HK-2 (cell line): Measurements from ENCODE around the gene WDR27.
"Not testable (repeated sequence)": the region's sequence is repeated elsewhere in the genome, so short reads cannot be mapped to it uniquely, and the experiment has no call there.

ENCODE experiments used
- DNase-seq: peaks from one replicate; pipeline ENCODE4 v3.0.0-alpha.2; 2018; ENCODE audit not compliant: unreplicated experiment

WDR27 gene

GRCh38 chr6:169640351-169640852 lies 61.4 kb downstream of the WDR27 start:
- no peak for DNase-seq

- no peak for DNase-seq
Observed at GRCh38 chr6:169639653-169640278, 62.1 kb downstream of the WDR27 start.

- no peak for DNase-seq
Observed at GRCh38 chr6:169638915-169639314, 62.9 kb downstream of the WDR27 start.

GRCh38 chr6:169638388-169638787 lies 63.4 kb downstream of the WDR27 start:
- no peak for DNase-seq

- no peak for DNase-seq
Observed at GRCh38 chr6:169635345-169635744, 66.5 kb downstream of the WDR27 start.

GRCh38 chr6:169632841-169633240 lies 69.0 kb downstream of the WDR27 start:
- no peak for DNase-seq

GRCh38 chr6:169629256-169629655 lies 72.6 kb downstream of the WDR27 start:
- DNase-seq = no peak

- DNase-seq = no peak
Observed at GRCh38 chr6:169627736-169628607, 73.9 kb downstream of the WDR27 start.

GRCh38 chr6:169626649-169627048 lies 75.2 kb downstream of the WDR27 start:
- DNase-seq = no peak

- DNase-seq = no peak
Observed at GRCh38 chr6:169626169-169626568, 75.7 kb downstream of the WDR27 start.

GRCh38 chr6:169625376-169625775 lies 76.5 kb downstream of the WDR27 start:
- no peak for DNase-seq

- no peak for DNase-seq
Observed at GRCh38 chr6:169624785-169625184, 77.0 kb downstream of the WDR27 start.

- no peak for DNase-seq
Observed at GRCh38 chr6:169623975-169624374, 77.9 kb downstream of the WDR27 start.

- DNase-seq = no peak
Observed at GRCh38 chr6:169623343-169623742, 78.5 kb downstream of the WDR27 start.

- DNase-seq = no peak
Observed at GRCh38 chr6:169622618-169623017, 79.2 kb downstream of the WDR27 start.

GRCh38 chr6:169621311-169621710 lies 80.5 kb downstream of the WDR27 start:
- DNase-seq = no peak

GRCh38 chr6:169620171-169621130 lies 81.4 kb downstream of the WDR27 start:
- DNase-seq = no peak

GRCh38 chr6:169619650-169620049 lies 82.2 kb downstream of the WDR27 start:
- DNase-seq = no peak

- DNase-seq = no peak
Observed at GRCh38 chr6:169618526-169619490, 83.0 kb downstream of the WDR27 start.

- DNase-seq = no peak
Observed at GRCh38 chr6:169617562-169617961, 84.3 kb downstream of the WDR27 start.

GRCh38 chr6:169608609-169609008 lies 93.2 kb downstream of the WDR27 start:
- DNase-seq = not testable (repeated sequence)
